GM12892 (cell line): ENCODE results near the gene TACR2.

Source experiments
- POLR2A ChIP-seq: IDR thresholded peaks from 2 replicates; pipeline ENCODE4 v1.6.1; 2011; ENCODE audit warnings: low read depth, low read length, control low read depth
- TAF1 ChIP-seq: IDR thresholded peaks from 2 replicates; pipeline ENCODE4 v1.6.1; 2011; ENCODE audit warnings: low read depth, mild to moderate bottlenecking, control low read depth, low read length, borderline replicate concordance

DNA sequence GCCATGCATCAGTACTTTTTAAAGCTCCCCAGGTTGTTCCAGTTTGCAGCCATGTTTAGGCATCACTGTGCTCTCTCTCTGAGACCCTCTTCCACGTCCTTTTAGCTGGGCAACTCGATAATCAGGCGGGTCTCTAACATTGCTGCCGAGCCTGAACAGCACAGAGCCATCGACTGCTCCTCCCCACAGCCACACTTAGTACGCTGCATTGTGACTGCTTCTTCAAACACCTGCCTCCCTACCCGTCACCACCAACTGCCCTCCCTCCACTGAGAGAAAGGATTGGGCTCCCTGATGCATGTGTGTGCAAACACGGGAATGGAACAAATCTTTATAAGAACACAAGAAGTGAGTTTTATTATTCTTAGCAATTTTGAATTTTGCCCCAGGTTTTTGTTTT, 11.4 kb upstream of the TACR2 start:
- no peak for TF ChIP-seq TAF1
- TF ChIP-seq POLR2A = no peak
